HuH-7 (cell line): ENCODE results near the gene SSUH2.

Experiments used
- DNase-seq: peaks from one replicate; pipeline ENCODE4 v3.0.0; 2011; ENCODE audit warnings: low spot score

The SSUH2 gene

GRCh38 chr3:8579943-8580342 lies 64.7 kb downstream of the SSUH2 start:
- DNase-seq, result no peak

GRCh38 chr3:8579096-8579495 lies 65.5 kb downstream of the SSUH2 start:
- DNase-seq, result no peak

GRCh38 chr3:8578282-8578681 lies 66.3 kb downstream of the SSUH2 start:
- DNase-seq, result no peak

- no peak for DNase-seq
Observed at GRCh38 chr3:8576841-8577571, 67.6 kb downstream of the SSUH2 start.

- no peak for DNase-seq
Observed at GRCh38 chr3:8576436-8576835, 68.2 kb downstream of the SSUH2 start.

GRCh38 chr3:8575364-8576104 lies 69.1 kb downstream of the SSUH2 start:
- no peak for DNase-seq

- DNase-seq, result no peak
Observed at GRCh38 chr3:8574670-8575322, 69.8 kb downstream of the SSUH2 start.

GRCh38 chr3:8574040-8574669 lies 70.4 kb downstream of the SSUH2 start:
- DNase-seq, result no peak

- DNase-seq, result no peak
Observed at GRCh38 chr3:8573342-8573926, 71.2 kb downstream of the SSUH2 start.

GRCh38 chr3:8571256-8571655 lies 73.3 kb downstream of the SSUH2 start:
- DNase-seq, result no peak
